ENCODE results near the gene GALNT17. TPM values are rescaled to one million over a fixed set of nuclear protein-coding genes. Genes with fewer than 3 reads are reported as not detected.

Gene GALNT17
- total RNA-seq, 1 donor = not detected

DNA sequence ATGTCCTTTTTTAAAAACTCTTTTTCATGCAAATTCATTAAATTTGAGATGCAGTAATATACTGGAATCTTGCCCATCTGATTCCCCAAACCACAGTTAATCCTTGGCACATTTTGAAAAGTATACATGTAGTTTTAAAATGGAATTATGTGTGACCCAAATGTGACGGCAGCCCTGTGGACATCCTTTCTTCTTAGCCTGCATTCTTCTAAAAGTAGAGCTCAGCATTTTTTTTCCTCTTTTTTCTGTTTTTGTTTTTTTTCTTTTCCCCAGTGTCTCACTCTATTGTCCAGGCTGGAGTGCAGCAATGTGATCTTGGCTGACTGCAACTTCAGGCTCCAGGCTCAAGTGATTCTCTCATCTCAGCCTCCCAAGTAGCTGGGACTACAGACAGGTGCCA is 338.9 kb downstream of the GALNT17 start:
- no peak overlapping the region for H3K4me3 ChIP-seq (ENCODE audit: low read depth, low read length)
- TF ChIP-seq, protein P1, sequence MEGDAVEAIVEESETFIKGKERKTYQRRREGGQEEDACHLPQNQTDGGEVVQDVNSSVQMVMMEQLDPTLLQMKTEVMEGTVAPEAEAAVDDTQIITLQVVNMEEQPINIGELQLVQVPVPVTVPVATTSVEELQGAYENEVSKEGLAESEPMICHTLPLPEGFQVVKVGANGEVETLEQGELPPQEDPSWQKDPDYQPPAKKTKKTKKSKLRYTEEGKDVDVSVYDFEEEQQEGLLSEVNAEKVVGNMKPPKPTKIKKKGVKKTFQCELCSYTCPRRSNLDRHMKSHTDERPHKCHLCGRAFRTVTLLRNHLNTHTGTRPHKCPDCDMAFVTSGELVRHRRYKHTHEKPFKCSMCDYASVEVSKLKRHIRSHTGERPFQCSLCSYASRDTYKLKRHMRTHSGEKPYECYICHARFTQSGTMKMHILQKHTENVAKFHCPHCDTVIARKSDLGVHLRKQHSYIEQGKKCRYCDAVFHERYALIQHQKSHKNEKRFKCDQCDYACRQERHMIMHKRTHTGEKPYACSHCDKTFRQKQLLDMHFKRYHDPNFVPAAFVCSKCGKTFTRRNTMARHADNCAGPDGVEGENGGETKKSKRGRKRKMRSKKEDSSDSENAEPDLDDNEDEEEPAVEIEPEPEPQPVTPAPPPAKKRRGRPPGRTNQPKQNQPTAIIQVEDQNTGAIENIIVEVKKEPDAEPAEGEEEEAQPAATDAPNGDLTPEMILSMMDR (IDR thresholded peaks at IDR 0.05; ENCODE audit: insufficient read depth, low read depth, low read length) = no peak
- DNase-seq (ENCODE audit: low read depth) = no peak

DNA sequence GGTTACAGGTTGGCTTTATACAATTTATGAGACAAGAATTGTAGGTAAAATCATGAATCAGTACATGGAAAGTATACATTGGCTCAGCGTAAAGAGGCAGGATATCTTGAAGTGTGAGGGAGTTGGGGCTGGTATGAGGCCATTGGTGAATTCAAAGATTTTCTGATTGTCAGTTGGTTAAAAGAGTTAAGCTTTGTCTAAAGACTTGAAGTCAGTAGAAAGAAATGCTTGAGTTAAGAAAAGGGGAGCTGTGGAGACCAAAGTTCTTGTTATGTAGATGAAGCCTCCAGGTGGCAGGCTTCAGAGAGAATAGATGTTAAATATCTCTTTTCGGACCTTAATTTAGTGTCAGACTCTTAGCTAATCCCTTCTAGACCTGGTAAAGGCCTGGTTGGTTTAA is 341.0 kb downstream of the GALNT17 start:
- TF ChIP-seq, protein P1 (IDR thresholded peaks at IDR 0.05; ENCODE audit: insufficient read depth, low read depth, low read length) = no peak
- DNase-seq (ENCODE audit: low read depth) = no peak
- no peak overlapping the region for H3K4me3 ChIP-seq (ENCODE audit: low read depth, low read length)

DNA sequence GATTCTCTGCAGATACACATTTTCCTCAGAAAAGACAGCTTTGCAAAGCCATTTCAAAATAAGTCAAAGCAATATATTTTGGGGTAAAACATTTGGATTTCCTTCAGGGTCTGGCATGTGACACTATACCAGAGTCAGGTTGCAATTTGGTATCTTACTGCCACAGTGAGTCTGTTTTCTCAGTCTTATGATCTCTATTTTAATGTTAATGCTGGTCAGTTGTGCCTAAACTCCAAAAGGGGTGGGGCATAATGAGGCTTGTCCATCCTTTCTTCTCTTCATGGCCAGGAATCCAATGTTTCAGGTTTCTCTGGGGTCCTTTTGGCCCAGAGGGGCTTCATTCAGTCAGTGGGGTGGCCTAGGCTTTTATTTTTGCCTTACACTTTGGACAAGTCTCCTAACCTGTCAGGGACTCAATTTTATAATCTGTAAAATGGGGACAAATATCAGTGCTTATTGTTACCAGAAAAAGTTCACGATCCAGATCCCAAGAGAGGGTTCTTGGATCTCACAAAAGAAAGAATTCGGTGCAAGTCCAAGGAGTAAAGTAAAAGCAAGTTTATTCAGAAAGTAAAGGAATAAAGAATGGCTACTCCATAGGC is 341.5 kb downstream of the GALNT17 start:
- TF ChIP-seq, protein P1 (IDR thresholded peaks at IDR 0.05; ENCODE audit: insufficient read depth, low read depth, low read length) = no peak
- no peak for DNase-seq (ENCODE audit: low read depth)
- no peak overlapping the region for H3K4me3 ChIP-seq (ENCODE audit: low read depth, low read length)

DNA sequence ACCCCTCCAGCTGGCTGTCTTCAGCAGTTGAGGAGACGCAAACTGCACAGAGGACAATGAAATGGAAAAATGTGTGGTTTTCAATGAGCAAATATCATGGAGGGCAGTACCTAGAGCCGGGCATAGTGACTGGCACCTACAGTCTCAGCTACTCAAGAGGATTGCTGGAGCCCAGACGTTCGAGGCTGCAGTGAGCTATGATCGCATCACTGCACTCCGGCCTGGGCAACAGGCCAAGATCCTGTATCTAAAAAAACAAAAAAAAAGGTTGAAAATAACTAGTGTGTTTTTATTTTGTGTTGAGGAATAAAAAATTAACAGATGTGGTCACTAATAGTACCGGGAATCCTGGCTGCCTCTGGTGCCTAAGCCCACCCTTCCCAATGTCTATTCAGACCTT is 345.5 kb downstream of the GALNT17 start:
- TF ChIP-seq, protein P1 (IDR thresholded peaks at IDR 0.05; ENCODE audit: insufficient read depth, low read depth, low read length) = no peak
- no peak for DNase-seq (ENCODE audit: low read depth)
- H3K4me3 ChIP-seq (ENCODE audit: low read depth, low read length) = no peak overlapping the region

DNA sequence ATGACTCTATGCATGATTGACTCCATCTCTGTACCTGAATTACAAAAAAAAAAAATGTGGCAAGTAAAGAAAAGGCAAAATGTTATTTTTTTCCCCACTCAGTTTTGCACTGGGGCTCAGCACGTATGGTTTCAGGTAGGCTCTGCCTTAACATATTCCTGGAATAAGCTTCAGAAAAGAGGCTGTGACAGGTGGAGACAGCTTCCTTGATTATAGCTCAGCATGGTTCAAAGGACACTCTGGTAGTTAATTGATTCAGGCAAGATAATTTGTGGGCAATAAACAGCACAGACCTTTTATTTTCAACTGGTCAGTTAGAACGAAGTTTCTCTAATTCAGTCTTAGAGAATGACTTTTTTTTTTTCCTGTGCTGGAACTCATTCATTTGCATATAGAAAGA is 347.3 kb downstream of the GALNT17 start:
- H3K4me3 ChIP-seq (ENCODE audit: low read depth, low read length) = no peak overlapping the region
- TF ChIP-seq, protein P1 (IDR thresholded peaks at IDR 0.05; ENCODE audit: insufficient read depth, low read depth, low read length) = no peak
- no peak for DNase-seq (ENCODE audit: low read depth)

DNA sequence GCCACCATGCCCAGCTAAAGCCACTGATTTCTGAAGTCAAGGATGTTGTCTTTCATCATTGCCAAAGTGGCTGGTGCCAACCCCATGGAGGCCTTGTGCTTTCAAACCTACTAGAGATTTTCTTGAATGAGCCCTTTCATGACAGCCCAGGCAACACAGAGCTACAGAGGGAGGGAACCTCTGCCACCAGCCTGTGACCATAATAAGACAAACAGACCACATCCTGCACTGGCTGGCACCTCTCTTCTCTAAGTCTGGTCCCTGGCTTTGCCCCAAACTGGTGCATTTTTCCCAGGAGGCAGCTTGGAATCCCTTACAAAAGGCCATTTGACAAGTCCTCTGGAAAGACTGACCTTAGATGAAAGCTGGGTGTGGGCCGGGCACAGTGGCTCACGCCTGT is 348.8 kb downstream of the GALNT17 start:
- TF ChIP-seq, protein P1 (IDR thresholded peaks at IDR 0.05; ENCODE audit: insufficient read depth, low read depth, low read length) = no peak
- H3K4me3 ChIP-seq (ENCODE audit: low read depth, low read length) = no peak overlapping the region
- DNase-seq (ENCODE audit: low read depth) = no peak

DNA sequence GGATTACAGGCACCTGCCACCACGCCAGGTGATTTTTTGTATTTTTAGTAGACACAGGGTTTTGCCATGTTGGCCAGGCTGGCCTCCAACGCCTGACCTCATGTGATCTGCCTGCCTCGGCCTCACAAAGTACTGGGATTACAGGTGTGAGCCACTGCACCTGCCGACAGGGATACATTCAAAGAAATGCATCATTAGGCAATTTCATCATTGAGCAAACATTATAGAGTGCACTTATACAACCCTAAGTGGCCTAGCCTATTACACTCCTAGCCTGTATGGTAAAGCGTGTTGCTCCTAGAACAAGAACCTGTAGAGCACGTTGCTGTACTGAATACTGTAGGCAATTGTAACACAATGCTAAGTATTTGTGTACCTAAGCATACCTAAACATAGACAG is 350.3 kb downstream of the GALNT17 start:
- H3K4me3 ChIP-seq (ENCODE audit: low read depth, low read length) = no peak overlapping the region
- TF ChIP-seq, protein P1 (IDR thresholded peaks at IDR 0.05; ENCODE audit: insufficient read depth, low read depth, low read length) = no peak
- no peak for DNase-seq (ENCODE audit: low read depth)

Measured in fibroblast of villous mesenchyme (primary cell).